OCI-LY7 (cell line): Measurements from ENCODE around the gene IGF1R. TPM values are rescaled to one million over a fixed set of nuclear protein-coding genes. Genes with fewer than 3 reads are reported as not detected.

Experiments used
- BruUV-seq: library from RNA; stranded (reverse); fragments of 400-500 nt; replicated peaks from 2 replicates; lab custom pipeline; 2021; lab: Mats Ljungman, UMichigan
- CTCF ChIA-PET: fragments of 300-600 bp; sonication (Branson Sonifier 250); formaldehyde crosslinking; loops from one replicate; lab custom pipeline; 2022; ENCODE audit warnings: antibody characterized with exemption; ENCODE audit not compliant: unreplicated experiment; lab: Charles Lee
- POLR2A ChIA-PET: fragments of 300-600 bp; sonication (Branson Sonifier 250); formaldehyde crosslinking; loops from one replicate; lab custom pipeline; 2022; ENCODE audit warnings: antibody characterized with exemption; lab: Charles Lee
- DNase-seq: peaks from one replicate; pipeline ENCODE4 v3.0.0-alpha.2; 2015; ENCODE audit warnings: low spot score
- H2AFZ ChIP-seq: fragments of 200-600 bp; sonication (generic), shearing (Covaris generic); 2 replicates; pipeline ENCODE4 v1.6.1; 2014; ENCODE audit warnings: mild to moderate bottlenecking, antibody characterized with exemption, low read length, moderate library complexity
- H3K27ac ChIP-seq: fragments of 200-600 bp; sonication (generic); 2 replicates; pipeline ENCODE4 v1.5.1; 2014; ENCODE audit warnings: mixed run types, low read depth, mild to moderate bottlenecking, moderate library complexity, low read length, inconsistent platforms; ENCODE audit not compliant: poor library complexity, severe bottlenecking
- H3K36me3 ChIP-seq: fragments of 200-600 bp; sonication (generic); 2 replicates; pipeline ENCODE4 v1.6.1; 2014; ENCODE audit warnings: mild to moderate bottlenecking, antibody characterized with exemption, low read length, moderate library complexity, mixed read lengths; ENCODE audit not compliant: insufficient read depth
- H3K4me1 ChIP-seq: fragments of 200-600 bp; sonication (generic); 2 replicates; pipeline ENCODE4 v1.5.1; 2014; ENCODE audit warnings: mild to moderate bottlenecking, low read length; ENCODE audit not compliant: insufficient read depth, poor library complexity, severe bottlenecking
- H3K4me2 ChIP-seq: fragments of 200-600 bp; sonication (generic); 2 replicates; pipeline ENCODE4 v1.6.1; 2014; ENCODE audit warnings: mild to moderate bottlenecking, low read length
- H3K4me3 ChIP-seq: fragments of 200-600 bp; sonication (generic); 2 replicates; pipeline ENCODE4 v1.5.1; 2014; ENCODE audit warnings: mild to moderate bottlenecking, low read depth, low read length; ENCODE audit not compliant: poor library complexity, severe bottlenecking
- H3K79me2 ChIP-seq: fragments of 200-600 bp; sonication (generic); 2 replicates; pipeline ENCODE4 v1.6.1; 2016; ENCODE audit warnings: low read depth, mild to moderate bottlenecking, low read length, moderate library complexity, mixed read lengths; ENCODE audit not compliant: insufficient read depth
- H3K9me2 ChIP-seq: fragments of 200-600 bp; sonication (generic); 2 replicates; pipeline ENCODE4 v1.6.1; 2016; ENCODE audit warnings: mild to moderate bottlenecking, low read length, mixed read lengths; ENCODE audit not compliant: insufficient read depth
- H3K9me3 ChIP-seq: fragments of 200-600 bp; sonication (generic); 2 replicates; pipeline ENCODE4 v1.6.1; 2014; ENCODE audit warnings: mild to moderate bottlenecking, mixed run types, low read length, mixed read lengths
- H4K20me1 ChIP-seq: fragments of 200-600 bp; sonication (generic); 2 replicates; pipeline ENCODE4 v1.6.1; 2014; ENCODE audit warnings: mild to moderate bottlenecking, antibody characterized with exemption, low read length, moderate library complexity, mixed read lengths; ENCODE audit not compliant: insufficient read depth
- EZH2phosphoT487 ChIP-seq: fragments of 200-600 bp; sonication (generic); IDR thresholded peaks from 2 replicates; pipeline ENCODE4 v1.6.1; 2018; ENCODE audit warnings: low read depth, borderline replicate concordance, mild to moderate bottlenecking, mixed run types, antibody characterized with exemption, low read length, moderate library complexity, mixed read lengths
- intact Hi-C: fragments of 100-400 bp; cut with micrococcal nuclease; formaldehyde crosslinking; loops from one replicate; pipeline ENCODE4 v1.10.0; 2022; ENCODE audit not compliant: unreplicated experiment
- total RNA-seq, 2 experiments: library from RNA; depleted of rRNA in 1 of 2; stranded (reverse); fragments of >200 nt in 1 of 2; shearing (Covaris generic) in 1 of 2; gene quantifications; 2 replicates each; pipeline ENCODE4 v1.2.3, GENCODE V29; 2014 to 2022
- TF ChIP-seq, protein P1 (sequence below): fragments of 200-600 bp; sonication (generic); conservative IDR thresholded peaks from 2 replicates; pipeline ENCODE4 v1.5.1; 2014; ENCODE audit warnings: mild to moderate bottlenecking, antibody characterized with exemption, low read length, moderate library complexity, mixed read lengths

IGF1R gene
- total RNA-seq, 2 experiments from 2014 or later: 26.5 to 29.1 TPM

DNA sequence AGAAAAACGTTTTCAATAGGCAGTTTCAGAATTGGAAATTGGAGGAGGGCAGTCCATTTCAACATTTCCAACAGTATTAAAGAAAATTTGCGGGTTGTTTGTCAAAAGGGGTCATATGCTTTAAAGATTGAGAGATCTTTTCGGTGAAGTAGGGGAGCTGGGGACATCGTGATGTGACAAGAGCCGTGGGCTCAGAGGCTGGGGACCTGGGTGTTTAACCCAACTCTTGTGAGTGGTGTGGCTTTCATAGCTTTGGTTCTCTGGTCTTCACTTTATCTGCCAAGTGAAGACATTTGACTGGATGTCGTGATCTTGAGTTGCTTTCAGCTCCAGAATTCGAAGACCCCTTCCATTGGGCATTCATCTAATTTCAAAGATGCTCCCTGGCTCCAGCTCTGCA, 226.0 kb downstream of the IGF1R start:
- ChIA-PET POLR2A (interaction anchor here (0.6 to 0.7 kb wide), 2 partner anchors 25 to 87 kb away, joined by 3 read pairs; no protein-coding TSS in a partner anchor), CTCF (no interaction called here)
- Histone ChIP-seq H3K9me3 (no peaks in the 10 kb centered on the region), H4K20me1 (no peaks in the 10 kb centered on the region; the same call in 1 of the 2 replicates), H3K4me1 (peaks cover 5% of the 10 kb centered on the region), H3K4me2 (no peak overlapping the region), H3K36me3 (no peaks in the 10 kb centered on the region), H3K4me3 (no peak overlapping the region), H3K79me2 (no peaks in the 10 kb centered on the region), H2AFZ (no peak overlapping the region), H3K9me2 (no peaks in the 10 kb centered on the region), H3K27ac (no peak overlapping the region)
- TF ChIP-seq, protein P1, sequence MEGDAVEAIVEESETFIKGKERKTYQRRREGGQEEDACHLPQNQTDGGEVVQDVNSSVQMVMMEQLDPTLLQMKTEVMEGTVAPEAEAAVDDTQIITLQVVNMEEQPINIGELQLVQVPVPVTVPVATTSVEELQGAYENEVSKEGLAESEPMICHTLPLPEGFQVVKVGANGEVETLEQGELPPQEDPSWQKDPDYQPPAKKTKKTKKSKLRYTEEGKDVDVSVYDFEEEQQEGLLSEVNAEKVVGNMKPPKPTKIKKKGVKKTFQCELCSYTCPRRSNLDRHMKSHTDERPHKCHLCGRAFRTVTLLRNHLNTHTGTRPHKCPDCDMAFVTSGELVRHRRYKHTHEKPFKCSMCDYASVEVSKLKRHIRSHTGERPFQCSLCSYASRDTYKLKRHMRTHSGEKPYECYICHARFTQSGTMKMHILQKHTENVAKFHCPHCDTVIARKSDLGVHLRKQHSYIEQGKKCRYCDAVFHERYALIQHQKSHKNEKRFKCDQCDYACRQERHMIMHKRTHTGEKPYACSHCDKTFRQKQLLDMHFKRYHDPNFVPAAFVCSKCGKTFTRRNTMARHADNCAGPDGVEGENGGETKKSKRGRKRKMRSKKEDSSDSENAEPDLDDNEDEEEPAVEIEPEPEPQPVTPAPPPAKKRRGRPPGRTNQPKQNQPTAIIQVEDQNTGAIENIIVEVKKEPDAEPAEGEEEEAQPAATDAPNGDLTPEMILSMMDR: no peak
- no peak for TF ChIP-seq EZH2phosphoT487
- no peak for DNase-seq
- BruUV-seq: no TSS peak
- intact Hi-C loops: no loop called here

DNA sequence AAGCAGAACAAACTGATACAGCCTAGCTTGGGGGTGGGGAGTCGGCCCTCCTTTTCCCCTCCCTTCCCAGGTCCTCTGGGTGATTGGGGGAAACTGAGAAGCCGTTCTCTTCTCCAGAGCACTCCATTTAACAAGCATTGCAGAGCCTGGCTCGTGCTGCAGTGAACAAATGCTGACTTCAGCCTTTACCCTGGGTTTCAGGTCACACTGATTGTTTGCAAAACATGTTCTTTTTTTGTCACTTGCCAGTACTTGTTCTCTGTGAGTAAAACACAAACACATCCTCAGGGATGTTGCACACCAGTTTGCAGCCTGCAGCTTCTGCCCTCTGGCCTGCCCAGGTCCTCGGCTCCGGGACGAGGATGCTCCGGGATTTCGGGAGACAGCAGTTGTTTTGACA, 226.4 kb downstream of the IGF1R start:
- H3K27ac ChIP-seq: no peak overlapping the region
- H3K36me3 ChIP-seq: no peaks in the 10 kb centered on the region
- TF ChIP-seq EZH2phosphoT487: no peak
- TF ChIP-seq, protein P1: no peak
- peaks cover 5% of the 10 kb centered on the region for H3K4me1 ChIP-seq
- no peak overlapping the region for H2AFZ ChIP-seq
- intact Hi-C loops: no loop called here
- H3K9me2 ChIP-seq: no peaks in the 10 kb centered on the region
- H4K20me1 ChIP-seq: no peaks in the 10 kb centered on the region; the same call in 1 of the 2 replicates
- H3K9me3 ChIP-seq: no peaks in the 10 kb centered on the region
- no peak for DNase-seq
- ChIA-PET POLR2A (interaction anchor here (0.6 to 0.7 kb wide), 2 partner anchors 24 to 87 kb away, joined by 3 read pairs; no protein-coding TSS in a partner anchor), CTCF (no interaction called here)
- BruUV-seq: no TSS peak
- H3K4me2 ChIP-seq: no peak overlapping the region
- no peaks in the 10 kb centered on the region for H3K79me2 ChIP-seq
- H3K4me3 ChIP-seq: no peak overlapping the region

GRCh38 chr15:98875309-98875708, 227.0 kb downstream of the IGF1R start:
- BruUV-seq: no TSS peak
- Histone ChIP-seq H3K9me3 (no peaks in the 10 kb centered on the region), H3K27ac (no peak overlapping the region), H3K4me2 (no peak overlapping the region), H3K79me2 (no peaks in the 10 kb centered on the region), H3K4me1 (peaks cover 5% of the 10 kb centered on the region), H3K36me3 (no peaks in the 10 kb centered on the region), H4K20me1 (no peaks in the 10 kb centered on the region; the same call in 1 of the 2 replicates), H3K9me2 (no peaks in the 10 kb centered on the region), H2AFZ (no peak overlapping the region), H3K4me3 (no peak overlapping the region)
- DNase-seq: no peak
- intact Hi-C loops: no loop called here
- CTCF ChIA-PET: no interaction called here
- no peak for TF ChIP-seq EZH2phosphoT487
- POLR2A ChIA-PET: interaction anchor here (0.6 to 0.7 kb wide), 2 partner anchors 86 to 207 kb away, joined by 3 read pairs; no protein-coding TSS in a partner anchor
